VCaP (cell line): Measurements from ENCODE around the gene FER.

ENCODE experiments used
- H3K27ac ChIP-seq: fragments of 450-650 bp; 2 replicates; pipeline ENCODE4 v1.5.1; 2017
- CTCF ChIP-seq: fragments of 450-650 bp; conservative IDR thresholded peaks from 2 replicates; pipeline ENCODE4 v1.5.1; 2017; ENCODE audit warnings: mild to moderate bottlenecking, moderate library complexity

The FER gene

GRCh38 chr5:109177227-109177626, 429.5 kb downstream of the FER start:
- no peak overlapping the region for H3K27ac ChIP-seq
- TF ChIP-seq CTCF: no peak

GRCh38 chr5:109177782-109178181, 430.1 kb downstream of the FER start:
- no peak for TF ChIP-seq CTCF
- H3K27ac ChIP-seq: no peak overlapping the region

GRCh38 chr5:109180668-109181067, 433.0 kb downstream of the FER start:
- H3K27ac ChIP-seq: no peak overlapping the region
- no peak for TF ChIP-seq CTCF

GRCh38 chr5:109186759-109187158, 439.1 kb downstream of the FER start:
- no peak overlapping the region for H3K27ac ChIP-seq
- TF ChIP-seq CTCF: no peak

GRCh38 chr5:109191153-109191558, 443.5 kb downstream of the FER start:
- TF ChIP-seq CTCF: no peak
- no peak overlapping the region for H3K27ac ChIP-seq

GRCh38 chr5:109192027-109192426, 444.3 kb downstream of the FER start:
- no peak overlapping the region for H3K27ac ChIP-seq
- no peak for TF ChIP-seq CTCF

- TF ChIP-seq CTCF: no peak
- no peak overlapping the region for H3K27ac ChIP-seq
These were observed 445.0 kb downstream of the FER start for GRCh38 chr5:109192555-109193281.
